HG02852 (cell line): ENCODE data around the gene DCAF7.

ENCODE experiments used
- ATAC-seq: cut with Tn5 transposase; IDR thresholded peaks from one replicate; pipeline ENCODE4 v1.9.1; 2021; ENCODE audit warnings: mild to moderate bottlenecking, moderate library complexity; ENCODE audit not compliant: unreplicated experiment

The DCAF7 gene

DNA sequence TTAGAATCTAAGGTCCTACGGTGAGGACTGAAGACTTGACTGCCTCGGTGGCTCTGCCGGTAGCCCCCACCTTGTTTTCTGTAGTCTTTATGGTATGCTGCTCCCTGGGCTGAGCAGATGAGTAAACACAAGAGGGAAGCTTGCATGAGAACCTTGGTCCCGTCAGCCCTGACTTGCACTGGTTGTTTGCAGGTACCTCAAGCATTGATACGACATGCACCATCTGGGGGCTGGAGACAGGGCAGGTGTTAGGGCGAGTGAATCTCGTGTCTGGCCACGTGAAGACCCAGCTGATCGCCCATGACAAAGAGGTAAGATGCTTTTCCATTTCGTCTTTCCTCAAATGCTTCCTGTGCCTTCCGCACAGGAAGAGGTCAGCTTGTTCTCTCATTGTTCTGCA is 29.4 kb downstream of the DCAF7 start:
- ATAC-seq, result no peak

DNA sequence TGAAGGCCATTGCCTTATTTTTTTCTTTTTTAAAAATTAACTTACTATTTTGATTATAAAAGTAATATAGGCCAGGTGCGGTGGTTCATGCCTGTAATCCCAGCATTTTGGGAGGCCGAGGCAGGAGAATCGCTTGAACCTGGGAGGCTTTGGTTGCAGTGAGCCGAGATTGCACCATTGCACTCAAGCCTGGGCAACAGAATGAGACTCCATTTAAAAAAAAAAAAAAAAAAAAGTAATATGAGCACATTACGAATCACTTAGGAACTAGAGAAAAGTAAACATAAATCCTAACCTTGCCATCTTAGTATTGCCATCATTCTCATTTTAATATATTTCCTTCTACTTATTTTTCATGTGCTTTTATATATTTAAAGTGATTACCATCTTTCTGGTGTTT is 37.5 kb downstream of the DCAF7 start:
- ATAC-seq, result no peak

DNA sequence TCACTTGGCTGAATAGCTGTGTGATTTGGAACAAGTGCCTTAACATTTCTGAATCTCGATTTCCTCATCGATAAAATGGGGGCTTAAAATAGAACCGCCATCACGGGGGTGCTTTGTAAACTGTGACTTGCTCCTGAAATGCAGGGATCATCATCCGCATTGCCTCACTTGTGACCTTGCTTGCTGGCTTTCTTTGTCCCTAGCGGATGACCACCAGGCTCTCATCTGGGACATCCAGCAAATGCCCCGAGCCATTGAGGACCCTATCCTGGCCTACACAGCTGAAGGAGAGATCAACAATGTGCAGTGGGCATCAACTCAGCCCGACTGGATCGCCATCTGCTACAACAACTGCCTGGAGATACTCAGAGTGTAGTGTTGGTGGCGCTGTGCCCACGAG is 38.5 kb downstream of the DCAF7 start:
- ATAC-seq, result no peak

DNA sequence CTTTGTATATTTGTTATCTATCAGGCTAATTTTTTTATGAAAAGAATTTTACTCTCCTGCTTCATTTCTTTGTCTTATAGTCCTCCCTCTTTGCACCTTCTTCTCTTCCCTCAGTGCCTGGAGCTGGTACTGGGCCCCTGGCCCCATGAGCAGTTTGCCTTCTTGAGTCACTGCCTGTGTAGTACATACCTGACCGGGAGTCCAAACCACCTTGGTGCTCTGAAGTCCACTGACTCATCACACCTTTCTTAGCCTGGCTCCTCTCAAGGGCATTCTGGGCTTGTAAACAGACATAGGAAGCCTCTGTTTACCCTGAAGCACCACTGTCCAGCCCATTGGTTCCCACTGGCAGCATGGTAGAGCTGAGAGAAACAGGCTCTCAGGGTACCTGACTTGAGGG is 39.4 kb downstream of the DCAF7 start:
- ATAC-seq, result no peak

DNA sequence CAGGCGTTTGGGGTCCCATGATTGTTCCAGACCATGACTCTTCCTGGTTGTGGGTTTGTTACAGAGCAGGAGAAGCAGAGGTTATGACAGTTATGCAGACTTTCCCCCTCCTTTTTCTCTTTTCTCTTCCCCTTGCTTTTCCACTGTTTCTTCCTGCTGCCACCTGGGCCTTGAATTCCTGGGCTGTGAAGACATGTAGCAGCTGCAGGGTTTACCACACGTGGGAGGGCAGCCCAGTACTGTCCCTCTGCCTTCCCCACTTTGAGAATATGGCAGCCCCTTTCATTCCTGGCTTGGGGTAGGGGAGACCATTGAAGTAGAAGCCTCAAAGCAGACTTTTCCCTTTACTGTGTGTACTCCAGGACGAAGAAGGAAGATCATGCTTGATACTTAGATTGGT is 42.5 kb downstream of the DCAF7 start:
- ATAC-seq, result no peak

DNA sequence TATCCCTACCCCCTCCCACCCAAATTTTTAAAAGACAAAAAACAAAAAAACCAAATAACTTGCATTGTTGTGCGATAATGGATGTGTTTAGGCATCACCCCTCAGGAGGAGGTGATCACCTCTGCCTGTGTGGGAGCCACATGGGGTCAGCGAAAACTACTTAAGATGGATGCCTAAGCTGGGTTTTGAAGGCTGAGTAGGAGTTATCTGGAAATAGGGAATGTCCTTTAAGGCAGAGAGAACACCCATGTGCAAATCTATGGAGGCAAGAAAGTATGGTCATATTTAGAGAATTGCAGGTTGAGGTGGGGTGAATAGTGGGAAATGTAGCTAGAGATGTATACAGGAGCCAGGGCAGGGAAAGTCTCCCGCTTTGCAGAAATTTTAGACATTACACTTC is 44.9 kb downstream of the DCAF7 start:
- no peak for ATAC-seq

DNA sequence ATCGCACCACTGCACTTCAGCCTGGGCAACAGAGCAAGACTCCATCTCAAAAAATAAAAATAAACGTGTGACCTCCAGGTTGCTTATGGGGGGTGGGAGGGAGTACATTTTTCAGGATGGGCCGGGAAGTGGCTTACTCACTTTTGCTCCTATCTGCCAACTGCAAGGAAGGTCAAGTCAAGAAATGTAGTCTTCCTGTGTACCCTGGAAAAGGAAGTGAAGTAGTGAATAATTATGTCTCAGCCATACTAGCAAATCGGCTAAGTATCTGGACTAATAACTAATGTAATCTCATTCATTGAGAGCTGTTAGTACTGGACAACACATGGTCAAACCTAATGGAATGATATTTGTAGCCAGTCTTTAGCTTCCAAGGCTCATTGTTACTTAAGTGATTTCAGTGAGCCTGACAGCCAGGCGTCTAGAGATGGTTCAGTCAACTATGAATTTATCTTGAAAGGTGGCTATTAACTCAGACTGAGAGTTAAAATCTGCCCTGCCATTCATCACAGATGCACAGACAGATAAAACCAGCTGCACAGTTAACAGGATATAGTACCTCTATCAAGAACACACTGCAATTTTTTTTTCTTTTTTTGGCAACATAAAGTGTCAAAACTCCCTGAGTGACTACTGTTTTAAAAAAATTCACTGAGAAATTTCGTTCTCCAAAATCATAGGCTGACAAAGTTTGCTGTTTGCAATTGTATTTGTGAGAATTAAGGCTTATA is 46.7 kb downstream of the DCAF7 start:
- ATAC-seq, result no peak

DNA sequence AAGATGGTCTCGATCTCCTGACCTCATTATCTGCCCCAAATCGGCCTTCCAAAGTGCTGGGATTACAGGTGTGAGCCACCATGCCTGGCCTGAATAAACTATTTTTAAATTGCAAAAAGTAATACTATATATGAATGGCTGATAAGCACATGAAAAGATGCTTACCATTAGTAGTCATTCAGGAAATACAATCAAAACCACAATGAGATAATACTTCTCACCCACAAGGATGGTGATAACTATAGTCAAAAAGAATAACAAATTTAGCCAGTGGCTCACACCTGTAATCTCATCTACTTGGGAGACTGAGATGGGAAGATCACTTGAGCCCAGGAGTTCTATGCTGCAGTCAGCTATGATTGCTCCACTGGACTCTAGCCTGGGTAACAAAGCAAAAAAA is 48.0 kb downstream of the DCAF7 start:
- ATAC-seq, result no peak

DNA sequence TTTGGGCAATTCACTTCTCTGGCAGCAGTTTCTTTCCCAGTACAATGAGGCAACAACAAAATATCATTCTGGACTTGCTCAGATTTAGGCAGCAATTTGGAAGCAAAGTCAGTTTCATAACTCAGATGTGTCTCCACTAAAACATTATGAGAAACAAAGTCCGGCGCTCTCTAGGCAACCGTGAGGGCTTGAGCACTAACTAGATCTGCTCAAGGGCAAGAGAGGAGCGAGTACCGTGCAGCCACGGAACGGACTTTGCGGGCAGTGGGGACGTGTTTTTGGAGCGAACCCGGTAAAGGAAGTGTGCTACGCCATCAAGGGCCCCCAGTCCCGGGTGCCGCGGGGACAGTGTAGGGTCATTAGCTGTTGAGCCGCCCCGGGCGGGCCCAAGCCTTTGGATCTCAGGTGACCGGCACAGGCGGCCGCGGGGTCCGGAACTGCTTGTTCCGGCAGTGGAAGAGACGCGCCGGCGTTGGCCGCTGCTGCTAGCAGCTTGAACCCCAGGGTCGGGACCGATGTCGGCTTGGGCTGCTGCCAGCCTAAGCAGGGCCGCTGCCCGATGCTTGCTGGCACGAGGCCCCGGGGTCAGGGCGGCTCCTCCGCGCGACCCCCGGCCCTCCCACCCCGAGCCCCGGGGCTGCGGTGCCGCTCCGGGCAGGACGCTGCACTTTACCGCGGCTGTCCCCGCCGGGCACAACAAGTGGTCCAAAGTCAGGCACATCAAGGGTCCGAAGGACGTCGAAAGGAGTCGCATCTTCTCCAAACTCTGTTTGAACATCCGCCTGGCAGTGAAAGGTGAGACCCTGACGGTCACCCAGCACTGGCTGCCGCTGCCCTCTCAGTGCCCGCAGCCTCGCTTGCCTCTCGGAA is 50.5 kb downstream of the DCAF7 start, which contains the start of gene TACO1:
TACO1 (plus strand) TSS at position 327 of the 870 bp plus-strand sequence; CDS start at position 516, 189 bp downstream.
- ATAC-seq, result peak; percentile 92

DNA sequence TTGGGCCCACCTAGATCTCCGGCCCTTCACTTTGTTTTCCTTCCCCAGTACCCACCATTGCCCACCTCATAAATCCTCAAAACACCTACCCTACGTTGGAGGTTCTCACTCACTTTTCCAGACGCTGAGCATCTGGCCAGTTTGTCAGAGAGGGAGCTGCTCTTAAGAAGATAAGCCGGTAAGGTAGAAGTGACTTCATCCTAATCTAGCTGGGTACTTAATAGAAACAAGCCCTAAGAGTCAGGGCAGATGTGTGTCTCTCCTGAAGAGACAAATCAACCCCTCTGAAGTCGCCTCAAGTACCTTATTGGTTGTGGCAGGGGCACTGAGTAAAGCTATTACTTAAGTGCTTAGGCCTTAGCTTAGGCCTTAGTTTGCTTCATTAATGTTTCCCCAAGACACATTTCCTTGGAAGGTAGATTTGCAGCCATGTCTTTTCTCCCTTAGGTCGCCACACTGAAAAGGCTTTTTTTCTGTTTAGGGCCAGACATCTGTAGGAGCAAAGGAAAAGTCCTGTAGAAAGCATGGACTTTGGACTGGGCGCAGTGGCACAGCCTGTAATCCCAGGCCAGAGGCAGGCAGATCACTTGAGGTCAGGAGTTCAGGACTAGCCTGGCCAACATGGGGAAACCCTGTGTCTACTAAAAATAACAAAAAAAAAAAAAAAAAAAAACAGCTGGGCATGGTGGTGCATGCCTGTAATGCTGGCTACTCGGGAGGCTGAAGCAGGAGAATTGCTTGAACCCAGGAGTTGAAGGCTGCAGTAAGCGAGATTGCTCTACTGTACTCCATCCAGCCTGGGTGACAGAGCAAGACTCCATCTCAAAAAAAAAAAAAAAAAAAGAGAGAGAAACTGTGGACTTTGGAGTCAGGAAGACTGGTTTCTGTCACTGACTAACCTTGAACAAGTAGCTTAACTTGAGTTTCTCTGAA is 51.4 kb downstream of the DCAF7 start:
- ATAC-seq, result no peak

DNA sequence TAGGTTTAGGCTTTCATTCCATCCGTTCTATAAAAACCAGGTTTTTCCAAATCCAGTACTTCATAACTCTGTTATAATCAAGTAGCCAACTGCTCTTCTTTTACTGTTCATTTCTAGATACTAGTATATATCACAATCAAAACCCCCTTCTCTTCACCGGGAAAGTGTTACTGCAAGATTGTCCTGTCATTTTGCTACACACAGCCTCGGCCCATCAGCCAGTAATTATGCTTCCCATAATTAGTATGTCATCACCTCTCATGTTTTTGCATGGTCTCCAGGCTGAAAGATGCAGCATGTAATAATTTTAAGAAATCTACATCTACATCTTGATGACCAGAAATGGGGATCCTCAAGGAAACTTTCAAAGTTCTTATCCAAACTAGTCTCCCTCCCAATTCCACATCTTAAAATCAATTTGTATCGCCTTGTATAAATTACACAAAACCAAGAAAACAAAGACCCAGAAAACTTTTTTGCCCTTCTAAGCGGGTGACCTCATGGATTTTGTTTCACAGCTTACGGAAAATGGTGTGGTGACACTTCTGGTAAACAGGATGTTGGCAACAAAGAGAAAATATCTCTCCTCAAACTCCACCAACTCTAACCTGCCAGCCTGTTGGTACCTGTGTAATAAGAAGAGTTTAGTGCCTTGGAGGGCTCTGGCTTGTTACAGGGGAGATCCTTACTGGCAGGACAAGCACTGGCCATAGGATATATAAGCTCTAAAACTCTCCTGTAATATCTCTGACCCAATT is 59.7 kb downstream of the DCAF7 start:
- no peak for ATAC-seq

DNA sequence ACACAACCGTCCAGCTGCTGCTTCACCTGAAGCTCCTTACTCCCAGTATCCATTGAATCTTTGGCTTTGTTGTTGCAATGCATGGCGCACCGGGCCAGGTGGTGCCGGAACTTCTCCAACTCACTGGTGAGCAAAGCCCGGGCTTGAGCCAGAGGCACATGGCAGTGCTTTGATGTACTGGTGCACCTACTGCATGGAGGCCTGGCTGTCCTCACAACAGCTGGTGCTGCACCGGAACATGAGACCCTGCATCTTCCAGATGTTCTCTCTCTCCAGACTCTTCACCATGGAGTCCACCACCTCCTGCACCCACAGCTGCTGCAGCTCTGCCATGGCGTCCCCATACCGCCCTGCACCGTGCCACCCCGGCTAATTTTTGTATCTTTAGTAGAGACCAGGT is 60.6 kb downstream of the DCAF7 start:
- ATAC-seq, result no peak

DNA sequence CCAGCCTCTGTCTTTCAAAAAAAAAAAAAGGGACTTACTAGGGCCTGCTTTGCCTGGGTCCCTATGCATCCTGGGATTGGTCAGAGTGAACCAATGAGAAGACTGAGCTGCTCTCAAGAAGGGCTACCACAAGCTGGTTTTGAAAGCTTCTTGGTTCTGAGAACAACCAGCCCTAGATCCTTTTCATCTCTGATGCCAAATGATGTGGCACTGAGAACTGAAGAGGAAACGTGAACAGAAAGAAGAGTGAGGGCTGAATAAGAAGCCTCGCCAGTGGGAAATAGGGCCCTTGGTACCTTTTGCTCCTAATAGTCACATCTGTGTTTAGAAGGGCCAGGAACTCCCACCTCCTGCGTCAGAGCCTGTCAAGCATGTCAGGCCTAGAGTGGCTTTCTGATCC is 61.1 kb downstream of the DCAF7 start:
- ATAC-seq, result no peak

DNA sequence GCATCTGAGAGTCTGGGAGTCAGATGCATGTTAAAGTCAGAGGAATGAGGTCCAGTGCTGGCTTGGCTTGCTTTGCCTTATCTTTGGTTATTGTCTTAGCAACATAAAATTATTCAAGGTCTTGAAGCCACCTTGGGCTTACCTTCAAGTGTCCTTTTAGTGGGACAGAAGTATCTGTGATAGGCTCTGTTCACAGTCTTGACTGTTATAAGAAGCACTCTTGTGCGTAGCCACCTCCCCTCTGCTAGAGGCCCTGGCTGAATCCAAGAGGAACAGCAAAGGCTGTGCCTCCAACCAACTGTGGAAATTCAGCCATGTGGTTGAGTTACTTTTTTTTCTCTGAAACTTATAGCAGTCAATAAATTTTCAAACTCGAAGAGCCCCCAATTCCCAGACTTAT is 63.4 kb downstream of the DCAF7 start:
- ATAC-seq, result no peak

DNA sequence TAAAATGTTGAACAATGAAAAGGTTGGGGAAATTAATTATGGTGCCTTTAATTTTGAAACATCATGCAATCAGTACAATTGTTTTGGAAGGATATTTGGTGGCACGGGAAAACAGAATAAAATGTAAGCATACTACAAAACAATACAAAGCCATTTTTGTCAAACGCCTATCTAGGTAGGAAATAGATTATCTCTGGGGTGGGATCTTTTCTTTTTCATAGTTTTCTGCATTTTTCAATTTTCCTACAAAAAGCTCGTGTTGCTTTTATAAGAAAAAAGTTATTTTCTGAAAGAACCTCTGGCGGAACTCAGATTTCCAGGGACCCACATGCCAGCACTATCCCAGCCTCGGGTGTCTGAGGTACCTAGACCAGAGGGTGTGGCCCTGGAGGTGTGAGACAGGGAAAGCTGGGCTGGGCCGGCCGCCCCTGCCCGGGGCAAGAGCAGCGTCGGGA is 71.0 kb downstream of the DCAF7 start:
- no peak for ATAC-seq

DNA sequence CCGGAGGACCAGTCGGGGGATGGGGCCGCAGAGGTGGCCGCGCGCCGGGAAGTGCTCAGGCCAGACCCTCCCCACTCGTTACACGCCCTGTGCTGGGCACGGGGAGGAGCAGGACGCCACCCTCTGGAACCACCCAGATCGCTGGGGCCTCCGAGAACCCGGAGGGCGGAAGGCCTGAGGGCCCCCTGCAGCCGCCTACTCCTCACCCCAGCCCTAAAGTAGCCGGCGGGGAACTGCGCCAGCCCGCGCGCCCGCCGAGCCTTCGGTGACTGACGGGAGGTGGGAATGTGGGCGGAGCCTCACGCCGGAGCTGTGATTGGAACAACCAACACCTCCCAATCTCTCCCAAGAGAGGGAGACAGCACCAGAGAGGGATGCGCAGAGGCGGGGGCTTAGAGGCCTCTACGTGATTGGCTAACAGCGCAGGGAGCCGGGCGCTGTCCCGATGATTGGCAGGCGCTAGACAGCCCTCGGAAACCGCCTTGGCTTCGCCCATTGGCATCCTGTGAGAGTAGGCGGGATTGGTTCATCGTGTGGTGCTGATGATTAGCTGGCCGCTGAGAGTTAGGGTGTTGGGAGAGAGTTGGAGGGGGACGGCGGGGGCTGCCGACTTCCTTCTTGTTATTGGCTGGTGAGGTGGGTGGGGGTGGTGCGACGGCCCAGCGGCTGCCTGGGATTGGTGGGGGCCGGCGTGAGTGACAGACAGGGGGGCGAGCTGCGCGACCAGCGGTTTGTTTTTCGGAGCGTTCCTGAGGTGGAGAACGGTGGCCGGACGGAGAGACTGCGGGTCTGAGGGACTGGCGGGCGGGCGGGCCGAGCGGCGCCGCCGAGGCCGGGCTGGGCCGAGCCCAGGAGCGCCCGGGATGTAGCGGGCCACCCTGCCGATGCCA is 71.7 kb downstream of the DCAF7 start, which contains the start of gene MAP3K3:
MAP3K3 (plus strand) TSS at position 734 of the 890 bp plus-strand sequence. CDS start 343 bp downstream, outside the sequence.
- peak; percentile 87 for ATAC-seq

DNA sequence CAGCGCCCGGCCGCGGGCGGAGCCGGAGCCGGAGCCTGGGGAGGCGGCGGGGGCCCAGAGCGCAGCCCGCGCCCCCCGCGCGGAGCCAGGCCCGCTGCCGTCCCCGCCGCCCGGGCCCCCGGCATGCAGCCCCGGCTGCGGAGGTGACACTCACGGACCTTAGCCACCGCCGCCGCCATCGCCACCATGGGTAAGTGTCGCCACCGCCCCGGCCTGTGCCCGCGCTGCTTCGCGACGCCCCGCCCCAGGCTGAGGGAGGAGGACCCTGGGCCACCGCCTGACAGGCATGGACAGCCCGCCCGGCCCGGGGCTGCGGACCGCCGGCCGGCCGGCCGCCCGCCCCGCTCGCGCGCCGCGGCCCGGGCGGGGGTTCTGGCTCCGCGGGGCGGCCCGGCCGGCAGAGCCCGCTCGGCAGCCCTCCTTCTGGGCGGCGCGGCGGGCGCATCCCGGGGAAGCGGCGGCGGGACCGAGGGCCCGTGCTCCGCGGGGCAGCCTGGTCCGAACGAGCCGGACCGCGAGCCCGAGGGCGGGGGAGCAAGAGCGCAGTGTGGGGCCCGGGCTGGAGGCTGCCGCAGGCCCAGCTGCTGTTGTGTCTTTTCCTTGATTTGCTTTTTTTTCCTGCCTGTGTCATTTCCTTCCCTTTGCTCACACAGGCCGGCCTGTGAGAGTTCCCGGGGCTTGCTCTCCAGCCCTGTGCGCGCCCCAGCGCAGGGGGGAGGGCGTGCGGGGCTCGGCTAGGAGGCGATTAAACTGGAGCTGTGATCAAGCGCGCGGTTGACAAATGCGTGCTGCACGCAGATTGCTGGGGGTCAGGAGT is 72.5 kb downstream of the DCAF7 start:
- ATAC-seq, result peak; percentile 25

DNA sequence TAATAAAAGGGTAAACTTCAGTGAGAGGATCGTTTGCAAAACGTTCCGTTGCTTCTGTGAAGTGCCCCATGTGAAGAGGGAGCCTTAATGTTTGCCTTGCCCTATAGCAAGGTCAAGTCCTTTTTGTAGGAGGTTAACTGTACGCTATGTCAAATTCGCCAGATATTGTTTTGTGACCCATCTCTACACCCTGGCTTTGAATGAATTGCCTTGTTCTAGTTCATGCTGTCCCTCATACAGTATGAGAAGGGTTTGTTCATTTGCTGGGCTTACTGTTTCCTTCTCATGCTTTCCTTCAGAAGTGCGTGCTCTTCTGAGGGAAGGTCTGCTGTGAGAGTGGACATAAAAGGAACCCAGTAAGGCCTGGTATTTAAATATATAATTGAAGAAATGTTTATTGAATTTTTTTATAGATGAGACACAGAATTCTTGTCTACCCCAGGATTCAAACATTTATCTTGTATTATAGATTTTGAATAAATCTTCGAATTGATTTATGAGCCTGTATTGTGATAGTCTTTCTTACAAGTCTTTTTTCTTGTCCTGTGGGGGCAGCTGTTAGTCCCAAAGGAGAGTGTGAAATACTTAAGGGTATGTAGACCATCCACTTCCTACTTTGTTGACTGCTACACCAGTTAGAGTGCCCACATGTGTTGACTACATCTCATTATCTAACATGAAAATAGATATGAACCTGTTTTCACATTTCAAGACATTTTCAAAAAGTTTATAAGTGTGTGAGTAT is 73.7 kb downstream of the DCAF7 start:
- ATAC-seq, result no peak
